ENCODE measurements around the gene GPR171.

GPR171 gene

GRCh38 chr3:151197981-151198767 lies 4.8 kb downstream of the GPR171 start:
- Histone ChIP-seq H3K27ac (ENCODE audit: low read length) (no peak overlapping the region), H3K9me3 (ENCODE audit: control insufficient read depth in 1 of 2, low read length in 2 of 2) (no peaks in the 10 kb centered on the region), H3K4me3 (ENCODE audit: low read depth in 1 of 2, low read length in 2 of 2) (no peak overlapping the region), H3K27me3 (ENCODE audit: low read depth, low read length) (no peaks in the 10 kb centered on the region), H3K36me3 (ENCODE audit: control insufficient read depth in 1 of 2, insufficient read depth in 2 of 2, low read length in 2 of 2) (peaks cover 0 to 5% of the 10 kb centered on the region in 2 donors), H3K4me1 (ENCODE audit: control insufficient read depth in 1 of 2, insufficient read depth in 2 of 2, low read length in 2 of 2) (no peaks in the 10 kb centered on the region)

GRCh38 chr3:151197228-151197627 lies 5.8 kb downstream of the GPR171 start:
- no peaks in the 10 kb centered on the region for H3K27me3 ChIP-seq (ENCODE audit: low read depth, low read length)
- no peaks in the 10 kb centered on the region for H3K9me3 ChIP-seq (ENCODE audit: control insufficient read depth in 1 of 2, low read length in 2 of 2)
- H3K36me3 ChIP-seq (ENCODE audit: control insufficient read depth in 1 of 2, insufficient read depth in 2 of 2, low read length in 2 of 2): peaks cover 0 to 5% of the 10 kb centered on the region in 2 donors
- H3K4me3 ChIP-seq (ENCODE audit: low read depth in 1 of 2, low read length in 2 of 2): no peak overlapping the region
- H3K27ac ChIP-seq (ENCODE audit: low read length): no peak overlapping the region
- H3K4me1 ChIP-seq (ENCODE audit: control insufficient read depth in 1 of 2, insufficient read depth in 2 of 2, low read length in 2 of 2): no peaks in the 10 kb centered on the region

GRCh38 chr3:151196434-151196833 lies 6.6 kb downstream of the GPR171 start:
- Histone ChIP-seq H3K4me3 (ENCODE audit: low read depth in 1 of 2, low read length in 2 of 2) (no peak overlapping the region), H3K27ac (ENCODE audit: low read length) (no peak overlapping the region), H3K4me1 (ENCODE audit: control insufficient read depth in 1 of 2, insufficient read depth in 2 of 2, low read length in 2 of 2) (no peaks in the 10 kb centered on the region), H3K27me3 (ENCODE audit: low read depth, low read length) (no peaks in the 10 kb centered on the region), H3K9me3 (ENCODE audit: control insufficient read depth in 1 of 2, low read length in 2 of 2) (no peaks in the 10 kb centered on the region), H3K36me3 (ENCODE audit: control insufficient read depth in 1 of 2, insufficient read depth in 2 of 2, low read length in 2 of 2) (peaks cover 0 to 5% of the 10 kb centered on the region in 2 donors)

- H3K4me1 ChIP-seq (ENCODE audit: control insufficient read depth in 1 of 2, insufficient read depth in 2 of 2, low read length in 2 of 2): no peaks in the 10 kb centered on the region
- no peak overlapping the region for H3K4me3 ChIP-seq (ENCODE audit: low read depth in 1 of 2, low read length in 2 of 2)
- H3K27ac ChIP-seq (ENCODE audit: low read length): no peak overlapping the region
- peaks cover 0 to 5% of the 10 kb centered on the region in 2 donors for H3K36me3 ChIP-seq (ENCODE audit: control insufficient read depth in 1 of 2, insufficient read depth in 2 of 2, low read length in 2 of 2)
- no peaks in the 10 kb centered on the region for H3K27me3 ChIP-seq (ENCODE audit: low read depth, low read length)
- no peaks in the 10 kb centered on the region for H3K9me3 ChIP-seq (ENCODE audit: control insufficient read depth in 1 of 2, low read length in 2 of 2)
Observed at GRCh38 chr3:151195826-151196225, 7.2 kb downstream of the GPR171 start.

- H3K27me3 ChIP-seq (ENCODE audit: low read depth, low read length): no peaks in the 10 kb centered on the region
- no peaks in the 10 kb centered on the region for H3K9me3 ChIP-seq (ENCODE audit: control insufficient read depth in 1 of 2, low read length in 2 of 2)
- no peak overlapping the region for H3K27ac ChIP-seq (ENCODE audit: low read length)
- H3K36me3 ChIP-seq (ENCODE audit: control insufficient read depth in 1 of 2, insufficient read depth in 2 of 2, low read length in 2 of 2): peaks cover 0 to 5% of the 10 kb centered on the region in 2 donors
- H3K4me3 ChIP-seq (ENCODE audit: low read depth in 1 of 2, low read length in 2 of 2): no peak overlapping the region
- no peaks in the 10 kb centered on the region for H3K4me1 ChIP-seq (ENCODE audit: control insufficient read depth in 1 of 2, insufficient read depth in 2 of 2, low read length in 2 of 2)
Observed at GRCh38 chr3:151192545-151192944, 10.5 kb downstream of the GPR171 start.

- H3K27me3 ChIP-seq (ENCODE audit: low read depth, low read length): no peaks in the 10 kb centered on the region
- no peak overlapping the region for H3K4me3 ChIP-seq (ENCODE audit: low read depth in 1 of 2, low read length in 2 of 2)
- no peaks in the 10 kb centered on the region for H3K4me1 ChIP-seq (ENCODE audit: control insufficient read depth in 1 of 2, insufficient read depth in 2 of 2, low read length in 2 of 2)
- H3K36me3 ChIP-seq (ENCODE audit: control insufficient read depth in 1 of 2, insufficient read depth in 2 of 2, low read length in 2 of 2): no peaks in the 10 kb centered on the region
- no peak overlapping the region for H3K27ac ChIP-seq (ENCODE audit: low read length)
- no peaks in the 10 kb centered on the region for H3K9me3 ChIP-seq (ENCODE audit: control insufficient read depth in 1 of 2, low read length in 2 of 2)
Observed at GRCh38 chr3:151191095-151191494, 11.9 kb downstream of the GPR171 start.

GRCh38 chr3:151183265-151183671 lies 19.7 kb downstream of the GPR171 start:
- H3K4me1 ChIP-seq (ENCODE audit: control insufficient read depth in 1 of 2, insufficient read depth in 2 of 2, low read length in 2 of 2): no peaks in the 10 kb centered on the region
- H3K36me3 ChIP-seq (ENCODE audit: control insufficient read depth in 1 of 2, insufficient read depth in 2 of 2, low read length in 2 of 2): no peaks in the 10 kb centered on the region
- H3K9me3 ChIP-seq (ENCODE audit: control insufficient read depth in 1 of 2, low read length in 2 of 2): no peaks in the 10 kb centered on the region
- H3K4me3 ChIP-seq (ENCODE audit: low read depth in 1 of 2, low read length in 2 of 2): no peak overlapping the region
- no peaks in the 10 kb centered on the region for H3K27me3 ChIP-seq (ENCODE audit: low read depth, low read length)
- no peak overlapping the region for H3K27ac ChIP-seq (ENCODE audit: low read length)

- Histone ChIP-seq H3K4me1 (ENCODE audit: control insufficient read depth in 1 of 2, insufficient read depth in 2 of 2, low read length in 2 of 2) (no peaks in the 10 kb centered on the region), H3K36me3 (ENCODE audit: control insufficient read depth in 1 of 2, insufficient read depth in 2 of 2, low read length in 2 of 2) (no peaks in the 10 kb centered on the region), H3K27me3 (ENCODE audit: low read depth, low read length) (no peaks in the 10 kb centered on the region), H3K27ac (ENCODE audit: low read length) (no peak overlapping the region), H3K4me3 (ENCODE audit: low read depth in 1 of 2, low read length in 2 of 2) (no peak overlapping the region), H3K9me3 (ENCODE audit: control insufficient read depth in 1 of 2, low read length in 2 of 2) (no peaks in the 10 kb centered on the region)
Observed at GRCh38 chr3:151182349-151183079, 20.5 kb downstream of the GPR171 start.

GRCh38 chr3:151178208-151178845 lies 24.7 kb downstream of the GPR171 start:
- Histone ChIP-seq H3K9me3 (ENCODE audit: control insufficient read depth in 1 of 2, low read length in 2 of 2) (no peaks in the 10 kb centered on the region), H3K4me3 (ENCODE audit: low read depth in 1 of 2, low read length in 2 of 2) (no peak overlapping the region), H3K36me3 (ENCODE audit: control insufficient read depth in 1 of 2, insufficient read depth in 2 of 2, low read length in 2 of 2) (no peaks in the 10 kb centered on the region), H3K27ac (ENCODE audit: low read length) (no peak overlapping the region), H3K27me3 (ENCODE audit: low read depth, low read length) (no peaks in the 10 kb centered on the region), H3K4me1 (ENCODE audit: control insufficient read depth in 1 of 2, insufficient read depth in 2 of 2, low read length in 2 of 2) (no peaks in the 10 kb centered on the region)

- Histone ChIP-seq H3K27ac (ENCODE audit: low read length) (no peak overlapping the region), H3K4me1 (ENCODE audit: control insufficient read depth in 1 of 2, insufficient read depth in 2 of 2, low read length in 2 of 2) (no peaks in the 10 kb centered on the region), H3K9me3 (ENCODE audit: control insufficient read depth in 1 of 2, low read length in 2 of 2) (no peaks in the 10 kb centered on the region), H3K27me3 (ENCODE audit: low read depth, low read length) (no peaks in the 10 kb centered on the region), H3K4me3 (ENCODE audit: low read depth in 1 of 2, low read length in 2 of 2) (no peak overlapping the region), H3K36me3 (ENCODE audit: control insufficient read depth in 1 of 2, insufficient read depth in 2 of 2, low read length in 2 of 2) (no peaks in the 10 kb centered on the region)
Observed at GRCh38 chr3:151175952-151176351, 27.1 kb downstream of the GPR171 start.

- Histone ChIP-seq H3K9me3 (ENCODE audit: control insufficient read depth in 1 of 2, low read length in 2 of 2) (no peaks in the 10 kb centered on the region), H3K27me3 (ENCODE audit: low read depth, low read length) (no peaks in the 10 kb centered on the region), H3K27ac (ENCODE audit: low read length) (no peak overlapping the region), H3K36me3 (ENCODE audit: control insufficient read depth in 1 of 2, insufficient read depth in 2 of 2, low read length in 2 of 2) (no peaks in the 10 kb centered on the region), H3K4me3 (ENCODE audit: low read depth in 1 of 2, low read length in 2 of 2) (no peak overlapping the region), H3K4me1 (ENCODE audit: control insufficient read depth in 1 of 2, insufficient read depth in 2 of 2, low read length in 2 of 2) (peaks cover 0 to 6% of the 10 kb centered on the region in 2 donors)
Observed at GRCh38 chr3:151174351-151174750, 28.7 kb downstream of the GPR171 start.

Data from muscle layer of duodenum (tissue), 2 donors.